Measurements from ENCODE around the gene RETSAT.

The RETSAT gene

GRCh38 chr2:85398426-85399182, 44.3 kb upstream of the RETSAT start:
- DNase-seq (ENCODE audit: low read depth) = no peak
- no peak for TF ChIP-seq CTCF (IDR thresholded peaks at IDR 0.05; ENCODE audit: low read length, missing control alignments)
- H3K4me3 ChIP-seq (replicated peaks; ENCODE audit: low read depth, low read length) = no peak overlapping the region

- TF ChIP-seq CTCF (IDR thresholded peaks at IDR 0.05; ENCODE audit: low read length, missing control alignments) = no peak
- no peak overlapping the region for H3K4me3 ChIP-seq (replicated peaks; ENCODE audit: low read depth, low read length)
- DNase-seq (ENCODE audit: low read depth) = no peak
Measured at GRCh38 chr2:85397925-85398331, 43.6 kb upstream of the RETSAT start.

- DNase-seq (ENCODE audit: low read depth) = no peak
- no peak for TF ChIP-seq CTCF (IDR thresholded peaks at IDR 0.05; ENCODE audit: low read length, missing control alignments)
- H3K4me3 ChIP-seq (replicated peaks; ENCODE audit: low read depth, low read length) = no peak overlapping the region
Measured at GRCh38 chr2:85396531-85397470, 42.5 kb upstream of the RETSAT start.

GRCh38 chr2:85395912-85396475, 41.7 kb upstream of the RETSAT start:
- DNase-seq (ENCODE audit: low read depth) = no peak
- H3K4me3 ChIP-seq (replicated peaks; ENCODE audit: low read depth, low read length) = no peak overlapping the region
- no peak for TF ChIP-seq CTCF (IDR thresholded peaks at IDR 0.05; ENCODE audit: low read length, missing control alignments)

GRCh38 chr2:85394976-85395375, 40.6 kb upstream of the RETSAT start:
- no peak for DNase-seq (ENCODE audit: low read depth)
- no peak overlapping the region for H3K4me3 ChIP-seq (replicated peaks; ENCODE audit: low read depth, low read length)
- no peak for TF ChIP-seq CTCF (IDR thresholded peaks at IDR 0.05; ENCODE audit: low read length, missing control alignments)

GRCh38 chr2:85394261-85394681, 39.9 kb upstream of the RETSAT start:
- TF ChIP-seq CTCF (IDR thresholded peaks at IDR 0.05; ENCODE audit: low read length, missing control alignments) = no peak
- no peak for DNase-seq (ENCODE audit: low read depth)
- H3K4me3 ChIP-seq (replicated peaks; ENCODE audit: low read depth, low read length) = no peak overlapping the region

All from fibroblast of pulmonary artery (primary cell).